Measurements from ENCODE around the gene GNAZ.

Gene GNAZ

GRCh38 chr22:23158516-23159290 is 88.4 kb downstream of the GNAZ start:
- no peak for DNase-seq (ENCODE audit: extremely low read depth, low read depth)
- TF ChIP-seq CTCF (IDR thresholded peaks at IDR 0.05; ENCODE audit: low read depth, low read length, missing control alignments): no peak
- no peak overlapping the region for H3K4me3 ChIP-seq (replicated peaks; ENCODE audit: low read depth, low read length)

DNA sequence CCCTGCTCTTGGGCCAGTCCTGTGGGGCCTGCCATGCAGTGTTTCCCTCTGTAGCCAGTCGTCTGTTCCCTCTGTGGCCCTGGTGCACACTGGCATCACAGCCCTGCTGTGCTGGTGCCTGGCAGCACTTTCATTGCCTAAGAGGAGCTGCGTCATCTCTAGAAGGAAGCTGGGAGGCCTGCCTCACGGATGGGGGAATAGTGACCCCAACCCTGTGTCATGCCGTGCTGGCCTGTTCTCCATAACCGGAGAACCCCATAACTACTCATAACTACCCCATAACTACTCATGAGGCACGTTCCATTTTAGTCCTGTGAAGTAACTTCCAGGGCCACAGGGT is 88.9 kb downstream of the GNAZ start:
- no peak overlapping the region for H3K4me3 ChIP-seq (replicated peaks; ENCODE audit: low read depth, low read length)
- DNase-seq (ENCODE audit: extremely low read depth, low read depth): no peak
- no peak for TF ChIP-seq CTCF (IDR thresholded peaks at IDR 0.05; ENCODE audit: low read depth, low read length, missing control alignments)

DNA sequence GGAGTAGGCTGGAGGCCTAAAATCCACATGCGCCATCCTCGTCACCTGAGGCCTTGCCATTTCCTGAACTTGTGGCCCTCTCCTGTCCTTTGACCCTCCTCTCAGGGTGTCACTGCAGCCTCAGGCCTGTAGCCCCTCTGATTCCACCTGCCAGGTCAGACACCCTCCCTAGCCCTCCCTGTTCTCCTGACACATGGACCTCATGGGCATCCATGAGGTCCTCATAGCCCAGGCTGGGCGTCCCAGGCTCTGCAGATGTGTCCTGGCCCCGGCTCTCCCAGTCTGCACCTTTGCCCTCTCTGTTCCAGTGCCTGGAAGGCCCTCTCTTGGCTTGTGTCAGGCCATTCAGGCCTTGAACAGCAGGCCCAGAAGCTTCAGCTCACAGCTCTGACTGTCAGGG is 90.7 kb downstream of the GNAZ start:
- no peak overlapping the region for H3K4me3 ChIP-seq (replicated peaks; ENCODE audit: low read depth, low read length)
- DNase-seq (ENCODE audit: extremely low read depth, low read depth): no peak
- no peak for TF ChIP-seq CTCF (IDR thresholded peaks at IDR 0.05; ENCODE audit: low read depth, low read length, missing control alignments)

DNA sequence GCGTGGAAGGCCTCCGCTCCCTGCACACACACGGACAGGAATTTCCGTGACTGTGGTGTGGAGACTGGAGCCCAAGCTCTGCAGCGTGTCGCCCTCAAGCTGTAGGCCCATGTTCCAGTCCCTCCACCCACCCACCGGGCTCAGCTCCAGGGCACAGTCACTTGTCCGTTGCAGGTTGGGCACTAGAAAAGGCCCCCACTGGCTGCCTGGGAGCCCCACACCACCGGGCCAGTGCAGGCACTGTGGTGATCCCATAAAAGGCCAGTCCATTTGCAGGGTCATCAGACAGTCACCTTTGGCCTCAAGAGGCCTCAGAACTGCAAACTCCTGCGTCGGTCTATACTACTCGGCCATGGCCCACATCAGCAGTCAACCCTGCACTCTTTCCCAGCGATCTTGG is 91.3 kb downstream of the GNAZ start:
- no peak for DNase-seq (ENCODE audit: extremely low read depth, low read depth)
- H3K4me3 ChIP-seq (replicated peaks; ENCODE audit: low read depth, low read length): no peak overlapping the region
- no peak for TF ChIP-seq CTCF (IDR thresholded peaks at IDR 0.05; ENCODE audit: low read depth, low read length, missing control alignments)

DNA sequence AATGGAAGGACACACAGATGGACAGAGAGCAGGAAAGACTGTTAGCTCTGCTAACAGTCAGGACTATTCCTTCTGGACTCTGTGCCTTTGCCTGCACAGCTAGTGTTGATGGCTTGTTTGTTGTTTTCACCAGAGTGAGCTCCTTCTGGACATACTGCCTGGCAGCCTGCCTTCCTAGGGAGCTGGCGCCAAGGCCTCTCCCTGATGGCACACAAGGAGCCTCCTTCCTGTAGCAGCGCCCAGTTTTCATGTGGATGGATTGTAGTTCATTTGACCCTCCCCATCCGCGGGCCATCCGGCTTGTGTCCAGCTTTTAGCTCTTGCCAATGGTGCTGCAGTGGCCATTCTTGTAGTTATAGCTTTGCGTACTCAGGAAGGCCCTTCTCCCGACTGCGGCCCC is 93.3 kb downstream of the GNAZ start:
- no peak for DNase-seq (ENCODE audit: extremely low read depth, low read depth)
- no peak overlapping the region for H3K4me3 ChIP-seq (replicated peaks; ENCODE audit: low read depth, low read length)
- TF ChIP-seq CTCF (IDR thresholded peaks at IDR 0.05; ENCODE audit: low read depth, low read length, missing control alignments): no peak

DNA sequence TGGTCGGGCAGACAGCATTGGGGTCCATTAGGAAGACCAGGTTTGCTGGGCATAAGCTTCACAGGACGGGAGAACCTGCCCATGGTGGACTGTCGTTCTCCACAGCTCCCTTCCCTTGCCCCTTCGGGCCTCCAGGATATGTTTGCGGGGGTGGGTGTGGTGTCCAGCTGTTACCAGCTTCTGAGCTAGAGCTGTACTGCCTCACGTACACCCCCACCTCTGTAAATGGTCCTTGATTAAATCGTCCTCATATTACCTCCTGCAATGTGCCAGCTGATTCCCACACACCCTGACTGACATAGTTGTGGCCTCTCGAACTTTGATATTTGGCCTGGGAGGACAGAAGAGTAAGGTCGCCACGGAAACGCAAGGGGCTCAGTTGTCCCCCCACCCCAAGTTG is 93.8 kb downstream of the GNAZ start:
- no peak overlapping the region for H3K4me3 ChIP-seq (replicated peaks; ENCODE audit: low read depth, low read length)
- DNase-seq (ENCODE audit: extremely low read depth, low read depth): no peak
- TF ChIP-seq CTCF (IDR thresholded peaks at IDR 0.05; ENCODE audit: low read depth, low read length, missing control alignments): no peak
